Neuron (in vitro differentiated cells): Measurements from ENCODE around the gene BLM.
"Not testable (repeated sequence)": the region's sequence is repeated elsewhere in the genome, so short reads cannot be mapped to it uniquely, and the experiment has no call there.

Source experiments
- H2AFZ ChIP-seq: one replicate; pipeline ENCODE4 v1.6.1; 2013; ENCODE audit warnings: low read depth, mild to moderate bottlenecking, inconsistent platforms, low read length, moderate library complexity
- H3K27me3 ChIP-seq: one replicate; pipeline ENCODE4 v1.6.1; 2013; ENCODE audit warnings: low read length; ENCODE audit not compliant: insufficient read depth
- H3K36me3 ChIP-seq: one replicate; pipeline ENCODE4 v1.6.1; 2013; ENCODE audit warnings: low read length; ENCODE audit not compliant: insufficient read depth
- H3K4me1 ChIP-seq: one replicate; pipeline ENCODE4 v1.6.1; 2013; ENCODE audit warnings: low read length; ENCODE audit not compliant: insufficient read depth
- H3K4me3 ChIP-seq: 2 replicates; pipeline ENCODE4 v1.5.1; 2013; ENCODE audit warnings: mild to moderate bottlenecking, low read length, moderate library complexity
- H3K9me3 ChIP-seq: one replicate; pipeline ENCODE4 v1.6.1; 2013; ENCODE audit warnings: low read length

Gene BLM

DNA sequence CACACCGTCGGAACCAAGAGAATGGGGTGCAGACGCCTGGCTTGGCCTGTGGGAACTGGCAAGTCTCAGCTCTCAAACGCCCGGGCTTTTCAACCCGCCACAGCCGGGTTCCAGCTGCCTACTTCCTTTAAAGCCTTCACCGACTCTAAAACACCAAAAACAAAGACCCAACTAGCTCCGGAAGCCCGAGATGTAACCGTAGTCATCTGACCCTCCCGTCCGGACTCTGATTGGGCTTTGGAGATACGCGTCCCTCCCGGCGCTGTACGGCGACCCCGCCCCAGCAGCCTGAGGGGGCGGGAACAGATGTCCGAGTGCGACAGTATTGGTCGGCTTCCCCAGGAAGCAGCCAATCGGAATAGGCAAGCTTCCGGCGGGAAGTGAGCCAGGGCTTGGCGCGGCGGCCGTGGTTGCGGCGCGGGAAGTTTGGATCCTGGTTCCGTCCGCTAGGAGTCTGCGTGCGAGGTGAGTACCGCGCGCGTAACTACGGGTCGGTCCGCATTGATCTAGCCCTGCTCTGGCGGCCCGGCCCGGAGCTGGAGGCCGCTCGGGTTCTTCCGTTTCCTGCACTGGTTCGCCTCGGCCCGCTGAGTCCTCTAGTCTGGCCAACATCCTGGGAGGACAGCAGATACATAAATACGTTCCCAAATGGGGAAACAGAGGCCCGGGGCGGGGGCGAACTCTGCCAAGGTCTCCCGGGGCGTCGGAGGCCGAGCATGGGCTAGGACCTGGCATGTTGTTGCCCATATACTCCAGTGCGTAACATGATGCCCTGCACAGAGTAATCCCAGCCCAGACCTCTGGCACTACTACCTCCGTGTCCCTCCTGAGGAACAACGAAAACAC, at the start of gene BLM:
Gene BLM (plus strand): TSS at position 371 of the 846 bp plus-strand sequence. CDS start 30,047 bp downstream, outside the sequence.
- H3K9me3 ChIP-seq: no peaks in the 10 kb centered on the region
- H3K4me3 ChIP-seq: peak within 1 kb of the TSS; percentile 69
- peak within 1 kb of the TSS; percentile 57 for H2AFZ ChIP-seq
- peaks cover 11% of the 10 kb centered on the region for H3K36me3 ChIP-seq
- no peaks in the 10 kb centered on the region for H3K27me3 ChIP-seq
- peaks cover 20% of the 10 kb centered on the region for H3K4me1 ChIP-seq

DNA sequence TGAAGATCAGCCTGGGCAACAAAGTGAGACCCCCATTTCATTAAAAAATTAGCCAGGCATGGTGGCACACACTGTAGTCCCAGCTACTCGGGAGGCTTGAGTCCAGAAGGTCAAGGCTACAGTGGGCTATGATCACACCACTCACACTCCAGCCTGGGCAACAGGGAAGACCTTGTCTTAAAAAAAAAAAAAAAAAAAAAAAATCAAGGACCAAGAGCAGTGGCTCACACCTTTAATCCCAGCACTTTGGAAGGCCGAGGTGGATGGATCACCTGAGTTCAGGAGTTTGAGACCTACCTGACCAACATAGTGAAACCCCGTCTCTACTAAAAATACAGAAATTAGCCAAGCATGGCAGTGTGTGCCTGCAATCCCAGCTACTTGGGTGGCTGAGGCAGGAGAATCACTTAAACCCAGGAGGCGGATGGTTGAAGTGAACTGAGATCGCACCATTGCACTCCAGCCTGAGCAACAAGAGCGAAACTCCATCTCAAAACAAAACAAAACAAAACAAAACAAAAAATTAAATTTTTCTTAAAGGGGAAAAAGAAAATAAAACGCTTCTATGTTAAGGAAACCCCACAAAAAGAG, 49.3 kb upstream of the BLM start:
- H2AFZ ChIP-seq, H3K4me1 ChIP-seq, H3K4me3 ChIP-seq, H3K9me3 ChIP-seq, H3K27me3 ChIP-seq, H3K36me3 ChIP-seq: not testable (repeated sequence)

DNA sequence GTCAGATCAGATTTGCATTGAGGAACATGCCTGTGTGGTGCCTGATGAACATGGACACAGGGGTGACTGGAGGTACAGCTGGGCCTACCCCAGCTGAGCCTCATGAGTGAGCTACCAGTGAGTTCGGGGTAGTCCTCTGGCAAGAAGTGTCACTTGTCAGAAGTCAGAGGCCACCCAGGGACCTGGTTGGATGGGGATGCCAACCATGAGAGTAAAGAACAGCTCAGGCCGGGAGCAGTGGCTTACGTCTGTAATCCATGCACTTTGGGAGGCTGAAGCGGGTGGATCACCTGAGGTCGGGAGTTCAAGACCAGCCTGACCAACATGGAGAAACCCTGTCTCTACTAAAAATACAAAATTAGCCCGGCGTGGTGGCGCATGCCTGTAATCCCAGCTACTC, 46.5 kb upstream of the BLM start:
- not testable (repeated sequence) for H3K36me3 ChIP-seq, H2AFZ ChIP-seq, H3K27me3 ChIP-seq, H3K9me3 ChIP-seq, H3K4me3 ChIP-seq, H3K4me1 ChIP-seq

DNA sequence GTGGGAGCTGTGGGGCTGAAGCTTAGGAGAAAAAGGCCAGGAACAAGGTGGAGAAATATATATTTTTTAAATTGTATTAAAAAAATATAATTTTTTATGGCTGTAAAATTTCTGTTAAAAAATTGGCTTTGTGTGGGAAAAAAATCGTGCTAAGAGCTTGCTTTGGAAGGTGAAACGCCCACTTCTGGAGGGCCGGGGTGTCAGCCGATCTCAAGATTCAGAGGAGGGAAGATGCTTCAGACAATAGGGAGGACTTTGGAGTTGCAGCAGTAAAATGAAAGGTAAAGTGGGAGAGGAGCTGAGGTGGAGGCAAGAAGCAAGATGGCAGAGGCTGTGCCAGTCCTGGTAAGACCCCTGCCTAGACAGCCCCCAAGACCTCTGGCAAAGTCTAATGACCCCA, 45.9 kb upstream of the BLM start:
- Histone ChIP-seq H3K4me1 (no peaks in the 10 kb centered on the region), H3K36me3 (no peaks in the 10 kb centered on the region), H3K27me3 (no peaks in the 10 kb centered on the region), H3K4me3 (no peak overlapping the region), H2AFZ (no peak overlapping the region), H3K9me3 (no peaks in the 10 kb centered on the region)

DNA sequence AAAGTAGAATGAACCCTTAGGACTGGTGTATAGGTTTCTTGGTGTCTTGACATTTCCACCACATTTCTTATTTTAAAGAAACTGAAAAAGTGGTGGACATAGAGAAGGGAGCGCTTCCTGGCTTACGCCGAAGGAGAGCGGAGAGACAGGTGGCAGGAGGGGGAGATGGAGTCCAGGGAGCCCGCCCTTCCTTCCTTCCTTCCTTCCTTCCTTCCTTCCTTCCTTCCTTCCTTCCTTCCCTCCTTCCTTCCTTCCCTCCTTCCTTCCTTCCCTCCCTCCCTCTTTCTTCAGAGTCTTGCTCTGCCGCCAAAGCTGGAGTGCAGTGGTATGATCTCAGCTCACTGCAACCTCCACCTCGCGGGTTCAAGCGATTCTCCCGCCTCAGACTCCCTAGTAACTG, 43.8 kb upstream of the BLM start:
- H2AFZ ChIP-seq, H3K27me3 ChIP-seq, H3K9me3 ChIP-seq, H3K36me3 ChIP-seq, H3K4me3 ChIP-seq, H3K4me1 ChIP-seq: not testable (repeated sequence)

DNA sequence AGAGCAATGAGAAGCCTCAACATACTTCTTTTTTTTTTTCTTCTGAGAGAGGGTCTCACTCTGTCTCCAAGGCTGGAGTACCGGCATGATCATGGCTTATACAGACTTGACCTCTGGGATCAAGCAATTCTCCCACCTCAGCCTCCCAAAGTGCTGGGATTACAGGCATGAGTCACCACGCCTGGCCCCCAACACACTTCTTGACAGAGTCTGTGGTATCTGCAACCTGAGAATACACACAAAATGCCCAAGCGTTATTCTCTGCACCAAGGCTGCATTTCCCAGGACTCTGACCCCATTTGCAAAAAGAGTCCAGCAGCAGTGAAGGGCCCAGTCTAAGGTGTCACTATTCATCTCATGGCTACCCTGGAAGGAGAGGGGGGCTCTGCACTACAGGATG, 42.7 kb upstream of the BLM start:
- Histone ChIP-seq H3K27me3 (no peaks in the 10 kb centered on the region), H3K4me3 (no peak overlapping the region), H3K4me1 (no peaks in the 10 kb centered on the region), H3K9me3 (no peaks in the 10 kb centered on the region), H3K36me3 (no peaks in the 10 kb centered on the region), H2AFZ (no peak overlapping the region)

DNA sequence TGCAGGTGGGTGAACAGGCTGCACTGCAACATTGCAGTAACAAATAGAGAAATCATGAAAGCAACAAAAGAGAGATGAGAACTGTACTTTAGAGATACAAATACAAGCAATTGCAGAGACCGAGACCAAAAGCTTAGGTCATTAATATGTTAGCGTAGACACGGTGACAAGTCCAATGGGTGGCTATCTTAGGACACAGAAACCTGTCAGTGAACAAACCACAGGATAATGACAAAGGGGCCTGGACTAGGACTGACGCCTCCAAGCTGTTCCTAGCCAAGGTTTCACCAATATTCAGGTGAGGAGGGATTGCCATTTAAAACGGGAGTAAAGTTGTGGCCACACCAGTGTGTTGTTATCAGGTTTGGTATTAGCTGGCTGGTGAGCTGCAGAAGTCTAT, 41.7 kb upstream of the BLM start:
- H3K27me3 ChIP-seq: no peaks in the 10 kb centered on the region
- no peaks in the 10 kb centered on the region for H3K36me3 ChIP-seq
- H3K9me3 ChIP-seq: no peaks in the 10 kb centered on the region
- H3K4me1 ChIP-seq: no peaks in the 10 kb centered on the region
- H2AFZ ChIP-seq: no peak overlapping the region
- no peak overlapping the region for H3K4me3 ChIP-seq

DNA sequence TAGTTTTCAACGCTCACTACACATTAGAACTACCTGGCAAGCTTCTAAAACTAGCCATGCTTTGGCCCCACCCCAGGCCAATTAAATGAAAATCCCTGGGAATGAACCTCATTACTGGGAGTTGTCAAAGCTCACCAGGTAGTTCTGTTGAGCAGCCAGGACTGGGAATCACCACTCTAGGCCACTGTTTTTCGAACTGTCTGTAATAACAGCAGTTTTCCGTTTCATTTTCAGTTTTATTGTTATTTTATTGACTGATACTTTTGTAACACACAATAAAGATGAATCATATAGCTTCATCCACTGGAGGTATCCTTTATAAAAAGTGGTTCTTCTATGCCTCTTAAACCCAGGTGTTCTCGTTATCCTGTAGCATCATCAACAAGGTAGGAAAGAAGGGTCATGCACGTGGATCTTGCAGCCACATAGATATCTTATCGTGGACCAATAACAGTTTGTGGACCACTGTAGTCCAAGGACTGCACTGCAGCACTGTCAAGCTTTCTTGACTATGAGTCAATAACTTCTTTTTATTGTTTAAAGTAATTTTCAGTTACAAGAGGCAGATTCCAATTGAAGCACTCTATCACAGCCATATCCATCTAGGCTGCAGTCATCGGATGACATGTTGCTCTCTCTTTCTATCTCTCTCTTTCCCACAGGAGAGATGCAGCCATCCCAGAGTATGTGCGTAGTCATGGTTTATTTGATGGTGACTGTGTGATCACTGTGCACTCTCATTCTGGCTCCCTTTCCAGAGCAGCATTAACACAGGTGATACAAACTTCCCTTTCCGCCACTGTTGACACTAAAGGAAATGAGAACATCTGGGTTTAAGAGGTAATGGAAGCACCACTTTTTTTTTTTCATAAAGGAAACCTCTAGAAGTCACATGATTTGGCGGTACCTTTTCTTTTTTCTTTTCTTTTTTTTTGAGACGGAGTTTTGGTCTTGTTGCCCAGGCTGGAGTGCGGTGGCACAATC, 39.0 kb upstream of the BLM start:
- no peak overlapping the region for H3K4me3 ChIP-seq
- no peaks in the 10 kb centered on the region for H3K27me3 ChIP-seq
- H3K36me3 ChIP-seq: no peaks in the 10 kb centered on the region
- no peaks in the 10 kb centered on the region for H3K4me1 ChIP-seq
- no peak overlapping the region for H2AFZ ChIP-seq
- no peaks in the 10 kb centered on the region for H3K9me3 ChIP-seq

DNA sequence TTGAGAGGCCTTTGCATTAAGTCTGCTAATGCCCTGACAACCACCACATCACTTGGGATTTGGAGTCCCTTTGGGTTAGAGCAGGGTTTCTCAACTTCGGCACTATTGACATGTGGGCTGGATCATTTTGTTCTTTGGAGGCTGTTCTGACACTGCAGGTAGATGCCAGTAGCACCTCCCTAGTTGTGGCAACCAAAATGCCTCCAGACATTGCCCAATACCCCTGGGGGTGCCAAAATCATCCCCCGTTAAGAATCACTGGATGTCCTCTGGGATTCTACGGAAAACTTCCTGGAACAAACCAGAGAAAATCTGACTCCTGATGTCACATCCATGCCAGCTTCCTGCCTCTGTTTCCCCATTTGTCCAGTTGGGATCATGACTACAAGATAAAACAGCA, 37.2 kb upstream of the BLM start:
- Histone ChIP-seq H3K36me3 (no peaks in the 10 kb centered on the region), H3K4me1 (no peaks in the 10 kb centered on the region), H2AFZ (no peak overlapping the region), H3K4me3 (no peak overlapping the region), H3K27me3 (no peaks in the 10 kb centered on the region), H3K9me3 (no peaks in the 10 kb centered on the region)

DNA sequence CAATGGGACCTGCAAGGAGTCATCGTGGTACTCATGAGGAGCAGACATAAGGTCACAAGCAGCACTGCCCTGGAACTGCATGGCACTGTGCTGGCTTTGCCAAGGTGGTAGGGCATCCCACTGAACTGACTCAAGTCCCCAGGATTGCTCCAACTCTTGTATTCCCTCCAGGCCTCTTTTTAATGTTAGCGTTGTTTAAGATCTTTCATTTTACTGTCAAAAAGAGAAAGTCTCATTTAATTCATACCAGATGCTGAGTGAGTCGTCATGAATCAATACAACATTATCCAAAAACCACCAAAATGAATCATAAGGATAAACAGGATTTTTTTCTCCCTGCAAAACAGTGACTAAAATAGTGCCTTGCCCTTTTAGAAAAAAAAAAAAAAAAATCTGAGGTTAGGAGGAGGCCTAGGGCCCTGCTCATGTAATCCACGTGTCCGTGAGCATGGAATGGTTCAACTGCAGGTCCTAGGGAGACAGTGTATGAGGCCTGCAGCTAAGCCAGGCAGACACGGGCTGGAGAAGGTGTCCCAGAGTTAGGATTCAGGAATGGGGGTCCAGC, 36.7 kb upstream of the BLM start:
- Histone ChIP-seq H3K36me3 (no peaks in the 10 kb centered on the region), H3K27me3 (no peaks in the 10 kb centered on the region), H3K4me3 (no peak overlapping the region), H3K9me3 (no peaks in the 10 kb centered on the region), H3K4me1 (no peaks in the 10 kb centered on the region), H2AFZ (no peak overlapping the region)

DNA sequence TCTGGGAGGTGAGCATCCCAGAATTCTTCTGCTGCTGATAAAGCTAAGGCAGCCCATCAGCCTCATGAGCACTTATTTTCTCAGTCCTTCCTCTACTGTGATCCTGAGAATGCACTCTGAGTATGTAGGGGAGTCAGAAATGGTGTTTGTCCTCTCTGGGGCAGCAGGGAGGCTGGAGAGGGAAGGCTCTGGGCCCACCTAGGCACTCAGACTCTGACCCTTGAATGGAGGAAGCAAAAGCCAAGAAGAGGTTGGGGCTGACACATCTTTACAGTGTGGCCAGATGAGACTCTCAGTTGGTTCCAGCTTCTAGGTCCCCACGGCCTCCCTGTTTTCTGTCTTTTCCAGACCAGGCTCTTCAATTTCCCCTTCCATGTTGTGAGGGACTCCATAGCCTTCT, 36.1 kb upstream of the BLM start:
- Histone ChIP-seq H3K4me1 (no peaks in the 10 kb centered on the region), H3K27me3 (no peaks in the 10 kb centered on the region)

DNA sequence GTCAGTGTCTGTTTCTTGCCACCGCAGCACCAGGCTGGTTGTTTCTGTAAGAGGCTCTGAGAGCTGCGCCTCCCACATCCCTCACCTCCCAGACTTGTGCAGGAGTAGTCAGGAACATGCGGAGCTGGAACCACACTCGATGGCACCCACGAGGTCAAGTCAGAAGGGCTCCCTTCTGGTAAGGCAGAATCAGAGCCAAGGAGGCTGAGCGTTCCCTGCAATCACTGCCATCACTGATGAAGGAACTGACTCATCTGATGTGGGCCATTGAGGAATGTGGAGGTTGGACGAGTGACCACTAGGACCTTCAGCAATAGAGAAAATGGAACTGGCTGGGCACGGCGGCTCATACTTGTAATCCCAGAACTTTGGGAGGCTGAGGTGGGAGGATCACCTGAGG, 35.7 kb upstream of the BLM start:
- H3K36me3 ChIP-seq: no peaks in the 10 kb centered on the region
- no peak overlapping the region for H2AFZ ChIP-seq
- no peaks in the 10 kb centered on the region for H3K9me3 ChIP-seq
- H3K27me3 ChIP-seq: no peaks in the 10 kb centered on the region
- peaks cover under 1% of the 10 kb centered on the region for H3K4me1 ChIP-seq
- no peak overlapping the region for H3K4me3 ChIP-seq

More for the DNA sequence above, 36.1 kb upstream of the BLM start:
- Histone ChIP-seq H3K9me3 (no peaks in the 10 kb centered on the region), H2AFZ (no peak overlapping the region), H3K36me3 (no peaks in the 10 kb centered on the region), H3K4me3 (no peak overlapping the region)

DNA sequence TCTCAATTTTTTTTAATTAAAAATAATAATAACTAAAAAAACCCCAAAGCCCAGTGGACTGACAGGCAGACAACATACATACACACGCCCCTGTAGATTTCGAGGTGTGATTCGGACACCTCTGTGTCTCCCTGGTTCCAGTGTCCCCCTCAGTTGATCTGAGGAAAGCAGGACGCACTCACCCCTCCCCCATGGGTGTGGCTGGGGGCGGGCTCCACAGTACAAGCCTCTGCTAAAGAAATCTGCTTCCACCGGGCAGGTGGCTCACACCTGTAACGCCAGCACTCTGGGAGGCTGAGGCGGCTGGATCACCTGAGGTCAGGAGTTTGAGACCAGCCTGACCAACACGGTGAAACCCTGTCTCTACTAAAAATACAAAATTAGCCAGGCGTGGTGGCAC, 33.8 kb upstream of the BLM start:
- Histone ChIP-seq H3K36me3 (no peaks in the 10 kb centered on the region), H2AFZ (no peak overlapping the region), H3K9me3 (no peaks in the 10 kb centered on the region), H3K4me1 (peaks cover 5% of the 10 kb centered on the region), H3K4me3 (no peak overlapping the region), H3K27me3 (no peaks in the 10 kb centered on the region)
